HCT116 (cell line): Measurements from ENCODE around the gene SLC16A5. TPM values are rescaled to one million over a fixed set of nuclear protein-coding genes. Genes with fewer than 3 reads are reported as not detected.

Experiments
- ATAC-seq: fragments of 200-7000 bp; cut with Tn5 transposase; 2 replicates; pipeline ENCODE4 v1.9.1; 2020; ENCODE audit warnings: mild to moderate bottlenecking, moderate library complexity
- BruUV-seq: library from RNA; stranded (reverse); fragments of 400-500 nt; replicated peaks from 2 replicates; lab custom pipeline; 2021; lab: Mats Ljungman, UMichigan
- CTCF ChIA-PET: fragments of 300-600 bp; sonication (Branson Sonifier 250); formaldehyde crosslinking; loops from one replicate; lab custom pipeline; 2021; ENCODE audit warnings: antibody characterized with exemption; lab: Charles Lee
- POLR2A ChIA-PET: fragments of 300-600, 350-600 bp; sonication (Branson Sonifier 250); formaldehyde crosslinking; loops from one replicate; lab custom pipeline; 2021; ENCODE audit warnings: antibody characterized with exemption; lab: Charles Lee
- RAD21 ChIA-PET, 2 experiments: fragments of 300-600 bp; sonication (Branson Sonifier 250); formaldehyde crosslinking; loops; one replicate each; lab custom pipeline; 2023; ENCODE audit warnings: low total read pairs in 2 of 2; ENCODE audit not compliant: uncharacterized antibody in 2 of 2, unreplicated experiment in 2 of 2, low non-redundant PET in 1 of 2; lab: Charles Lee
- DNase-seq: peaks from one replicate; pipeline ENCODE4 v3.0.0-alpha.2; 2010; ENCODE audit warnings: low read depth, low spot score
- H2AFZ ChIP-seq: fragments of 200-600 bp; shearing (Covaris generic), sonication (generic); 2 replicates; pipeline ENCODE4 v1.6.1; 2017; ENCODE audit warnings: low read depth, mixed run types, mixed read lengths, antibody characterized with exemption, low read length; ENCODE audit not compliant: poor library complexity, severe bottlenecking
- H3K27ac ChIP-seq: 2 replicates; pipeline ENCODE4 v1.5.1; 2012; ENCODE audit warnings: low read depth, low read length
- H3K27me3 ChIP-seq: fragments of 200-600 bp; sonication (generic); 2 replicates; pipeline ENCODE4 v1.6.1; 2016; ENCODE audit warnings: mixed run types, low read length, mixed read lengths; ENCODE audit not compliant: insufficient read depth
- H3K36me3 ChIP-seq, 2 experiments: fragments of 200-500 bp in 1 of 2; fragments of 200-600 bp in 1 of 2; sonication (Bioruptor generic) in 1 of 2; sonication (generic) in 1 of 2; 2 replicates each; pipeline versions ENCODE4 v1.5.1 to v1.6.1; 2014 to 2016; ENCODE audit warnings: low read length in 2 of 2, inconsistent platforms in 1 of 2, mixed read lengths in 1 of 2, mixed run types in 1 of 2; ENCODE audit not compliant: insufficient read depth in 2 of 2, control insufficient read depth in 1 of 2
- H3K4me1 ChIP-seq, 2 experiments: fragments of 200-600 bp in 1 of 2; sonication (generic) in 1 of 2; 2 replicates each; pipeline versions ENCODE4 v1.5.1 to v1.6.1; 2012 to 2017; ENCODE audit warnings: low read length in 2 of 2, inconsistent platforms in 1 of 2, mild to moderate bottlenecking in 1 of 2, mixed read lengths in 1 of 2, mixed run types in 1 of 2, moderate library complexity in 1 of 2; ENCODE audit not compliant: insufficient read depth in 2 of 2, control insufficient read depth in 1 of 2
- H3K4me2 ChIP-seq: fragments of 200-600 bp; sonication (generic); 2 replicates; pipeline ENCODE4 v1.6.1; 2017; ENCODE audit warnings: mixed run types, low read length, mixed read lengths
- H3K4me3 ChIP-seq, 2 experiments: fragments of 200-600 bp in 1 of 2; sonication (generic) in 1 of 2; replicated peaks in 1 of 2; 2 replicates each; pipeline ENCODE4 v1.5.1; 2011 to 2016; ENCODE audit warnings: low read length in 2 of 2, control low read depth in 1 of 2, low read depth in 1 of 2, mild to moderate bottlenecking in 1 of 2, mixed read lengths in 1 of 2, mixed run types in 1 of 2
- H3K79me2 ChIP-seq: fragments of 200-600 bp; sonication (generic); 2 replicates; pipeline ENCODE4 v1.6.1; 2017; ENCODE audit warnings: mild to moderate bottlenecking, mixed run types, low read length, moderate library complexity, mixed read lengths; ENCODE audit not compliant: insufficient read depth
- H3K9ac ChIP-seq: fragments of 200-600 bp; sonication (generic); 2 replicates; pipeline ENCODE4 v1.6.1; 2016; ENCODE audit warnings: low read length, mixed read lengths
- H3K9me2 ChIP-seq: fragments of 200-600 bp; sonication (generic), shearing (Covaris generic); 2 replicates; pipeline ENCODE4 v1.6.1; 2017; ENCODE audit warnings: mixed run types, mild to moderate bottlenecking, moderate library complexity; ENCODE audit not compliant: insufficient read depth
- H3K9me3 ChIP-seq, 2 experiments: fragments of 200-500 bp in 1 of 2; fragments of 200-600 bp in 1 of 2; sonication (Bioruptor generic) in 1 of 2; sonication (generic) in 1 of 2; 2 replicates each; pipeline ENCODE4 v1.6.1; 2014 to 2017; ENCODE audit warnings: low read length in 2 of 2, mixed read lengths in 2 of 2, inconsistent platforms in 1 of 2, low read depth in 1 of 2, mild to moderate bottlenecking in 1 of 2, mixed run types in 1 of 2, moderate library complexity in 1 of 2; ENCODE audit not compliant: control insufficient read depth in 1 of 2, insufficient read depth in 1 of 2
- H4K20me1 ChIP-seq: fragments of 200-600 bp; sonication (generic), shearing (Covaris generic); 2 replicates; pipeline ENCODE4 v1.6.1; 2017; ENCODE audit warnings: mixed run types, mild to moderate bottlenecking, moderate library complexity; ENCODE audit not compliant: insufficient read depth
- CTCF ChIP-seq, 3 experiments: fragments of 200-600 bp in 1 of 3; sonication (generic) in 1 of 3; IDR thresholded peaks in 2 of 3; conservative IDR thresholded peaks in 1 of 3; 2 replicates each; pipeline ENCODE4 v1.5.1; 2012 to 2017; ENCODE audit warnings: low read depth in 2 of 3, low read length in 2 of 3, antibody characterized with exemption in 1 of 3, borderline replicate concordance in 1 of 3, control low read depth in 1 of 3, mild to moderate bottlenecking in 1 of 3, mixed read lengths in 1 of 3, mixed run types in 1 of 3, moderate library complexity in 1 of 3; ENCODE audit not compliant: insufficient read depth in 1 of 3
- MAX ChIP-seq: IDR thresholded peaks from 2 replicates; pipeline ENCODE4 v1.6.1; 2012
- RAD21 ChIP-seq: IDR thresholded peaks from 2 replicates; pipeline ENCODE4 v1.6.1; 2012; ENCODE audit warnings: low read depth, mild to moderate bottlenecking
- intact Hi-C: fragments of 100-400 bp; cut with micrococcal nuclease; formaldehyde crosslinking; loops from 2 replicates; pipeline ENCODE4 v1.10.0; 2022
- total RNA-seq: library from RNA; stranded (reverse); gene quantifications from one replicate; pipeline ENCODE4 v1.2.1, GENCODE V29; 2021; ENCODE audit not compliant: unreplicated experiment

SLC16A5 gene
- total RNA-seq, 1 experiment from 2014 or later, result 79.3 TPM

GRCh38 chr17:75059369-75060345 lies 28.1 kb upstream of the SLC16A5 start:
- 0 out of 2 replicates have a peak, but pooled peaks cover 4% of the 10 kb centered on the region for H3K79me2 ChIP-seq
- peaks cover 33 to 37% of the 10 kb centered on the region in 2 experiments; a peak in 3 of 4 replicates for H3K36me3 ChIP-seq
- no peak overlapping the region for H3K9ac ChIP-seq
- H3K4me3 ChIP-seq, result no peak overlapping the region
- RAD21 ChIA-PET, result interaction anchor here (0.8 to 1.8 kb wide), 8 partner anchors 20 to 142 kb away, joined by 3 to 8 read pairs (median 4); partner anchors contain the start of gene SLC16A5 (in 1 of the 2)
- H3K9me3 ChIP-seq, result no peaks in the 10 kb centered on the region
- peaks cover 0 to 4% of the 10 kb centered on the region in 2 experiments; a peak in 1 of 4 replicates for H3K4me1 ChIP-seq
- TF ChIP-seq RAD21, result peak; percentile 69
- TF ChIP-seq MAX, result no peak
- peak; percentile 39 to 54 (median 41); a peak in 5 of 6 replicates for TF ChIP-seq CTCF (IDR thresholded peaks at IDR 0.05 in 2 of 3, conservative IDR thresholded peaks at IDR 0.05 in 1 of 3; ENCODE audit: borderline replicate concordance in 1 of 3, insufficient read depth in 1 of 3, low read depth in 2 of 3, low read length in 2 of 3)
- H3K9me2 ChIP-seq, result no peaks in the 10 kb centered on the region
- no TSS peak for BruUV-seq
- no peak for DNase-seq
- POLR2A ChIA-PET, result interaction anchor here (0.5 to 1.4 kb wide), 6 partner anchors 14 to 103 kb away, joined by 3 to 7 read pairs (median 4); partner anchors contain the start of gene SLC16A5
- no peak overlapping the region for H2AFZ ChIP-seq
- H3K27ac ChIP-seq, result no peak overlapping the region
- CTCF ChIA-PET, result interaction anchor here (0.6 to 3.2 kb wide), 14 partner anchors 10 to 353 kb away, joined by 3 to 18 read pairs (median 6); partner anchors contain the start of genes ARMC7 and SLC16A5
- no peaks in the 10 kb centered on the region for H3K27me3 ChIP-seq
- intact Hi-C loops, result loop anchor here (10.0 kb wide), 1 partner anchor 45 kb away; the partner anchor contains the start of gene ARMC7
- peak; percentile 67; the same call in 1 of the 2 replicates for ATAC-seq
- H4K20me1 ChIP-seq, result no peaks in the 10 kb centered on the region
- H3K4me2 ChIP-seq, result no peak overlapping the region
